DOHH2 (cell line): ENCODE results near the gene MSRB3.

ENCODE experiments used
- EZH2phosphoT487 ChIP-seq: fragments of 200-600 bp; sonication (generic); IDR thresholded peaks from 2 replicates; pipeline ENCODE4 v1.6.1; 2017; ENCODE audit warnings: borderline replicate concordance, mild to moderate bottlenecking, antibody characterized with exemption, low read length, moderate library complexity, mixed read lengths
- TF ChIP-seq, protein P1 (sequence below): fragments of 200-600 bp; sonication (generic); IDR thresholded peaks from one replicate; pipeline ENCODE4 v1.5.1; 2014; ENCODE audit warnings: antibody characterized with exemption, mild to moderate bottlenecking, low read depth, low read length; ENCODE audit not compliant: poor library complexity, severe bottlenecking

GRCh38 chr12:65307169-65307501, 28.7 kb downstream of the MSRB3 start:
- TF ChIP-seq, protein P1, sequence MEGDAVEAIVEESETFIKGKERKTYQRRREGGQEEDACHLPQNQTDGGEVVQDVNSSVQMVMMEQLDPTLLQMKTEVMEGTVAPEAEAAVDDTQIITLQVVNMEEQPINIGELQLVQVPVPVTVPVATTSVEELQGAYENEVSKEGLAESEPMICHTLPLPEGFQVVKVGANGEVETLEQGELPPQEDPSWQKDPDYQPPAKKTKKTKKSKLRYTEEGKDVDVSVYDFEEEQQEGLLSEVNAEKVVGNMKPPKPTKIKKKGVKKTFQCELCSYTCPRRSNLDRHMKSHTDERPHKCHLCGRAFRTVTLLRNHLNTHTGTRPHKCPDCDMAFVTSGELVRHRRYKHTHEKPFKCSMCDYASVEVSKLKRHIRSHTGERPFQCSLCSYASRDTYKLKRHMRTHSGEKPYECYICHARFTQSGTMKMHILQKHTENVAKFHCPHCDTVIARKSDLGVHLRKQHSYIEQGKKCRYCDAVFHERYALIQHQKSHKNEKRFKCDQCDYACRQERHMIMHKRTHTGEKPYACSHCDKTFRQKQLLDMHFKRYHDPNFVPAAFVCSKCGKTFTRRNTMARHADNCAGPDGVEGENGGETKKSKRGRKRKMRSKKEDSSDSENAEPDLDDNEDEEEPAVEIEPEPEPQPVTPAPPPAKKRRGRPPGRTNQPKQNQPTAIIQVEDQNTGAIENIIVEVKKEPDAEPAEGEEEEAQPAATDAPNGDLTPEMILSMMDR, result no peak
- TF ChIP-seq EZH2phosphoT487, result no peak
